T1000 (cell line): Measurements from ENCODE around the gene RALGPS1.

ENCODE experiments used
- DNase-seq: peaks from one replicate; lab custom pipeline; 2025; ENCODE audit warnings: mixed read lengths; lab: John Stamatoyannopoulos, UW

RALGPS1 gene

GRCh38 chr9:126904586-126904985, 10.0 kb upstream of the RALGPS1 start:
- DNase-seq, result no peak

GRCh38 chr9:126906091-126906490, 8.5 kb upstream of the RALGPS1 start:
- DNase-seq, result no peak

- DNase-seq, result no peak
Measured at GRCh38 chr9:126907058-126907457, 7.5 kb upstream of the RALGPS1 start.

GRCh38 chr9:126915281-126915816, 767 bp downstream of the RALGPS1 start:
- no peak for DNase-seq

DNA sequence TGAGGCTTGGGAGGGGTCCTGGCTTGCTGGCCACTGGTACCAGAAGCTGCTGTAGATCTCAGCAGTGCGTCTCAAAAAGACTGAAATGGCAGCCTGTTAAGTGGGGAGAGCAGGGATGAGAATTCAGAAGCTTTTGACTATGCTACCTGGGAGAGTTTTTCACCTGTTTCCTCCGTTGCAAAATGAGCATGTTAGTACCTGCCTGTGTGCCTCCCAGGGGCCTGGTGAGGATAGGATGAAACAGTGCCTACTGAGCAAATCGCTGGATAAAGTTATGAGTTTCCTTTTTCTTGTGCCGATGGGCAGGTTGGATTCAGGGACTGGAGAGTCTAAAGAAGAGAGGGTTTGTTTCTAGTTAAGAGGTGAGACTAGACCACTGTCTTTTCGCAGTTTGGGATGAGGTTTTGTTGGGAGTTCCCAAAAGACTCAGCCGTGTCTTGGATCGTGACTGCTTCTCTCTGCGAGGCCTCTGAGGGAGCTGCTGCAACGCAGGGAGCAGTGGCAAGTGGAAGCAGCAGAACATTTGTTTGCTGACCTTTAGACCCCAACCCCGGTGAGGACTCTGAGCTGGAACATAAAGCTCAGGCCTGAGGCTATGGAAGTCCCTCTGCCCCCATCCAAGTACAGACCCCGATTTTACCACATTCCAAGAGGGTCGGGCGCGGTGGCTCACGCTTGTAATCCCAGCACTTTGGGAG, 1.4 kb downstream of the RALGPS1 start:
- no peak for DNase-seq

DNA sequence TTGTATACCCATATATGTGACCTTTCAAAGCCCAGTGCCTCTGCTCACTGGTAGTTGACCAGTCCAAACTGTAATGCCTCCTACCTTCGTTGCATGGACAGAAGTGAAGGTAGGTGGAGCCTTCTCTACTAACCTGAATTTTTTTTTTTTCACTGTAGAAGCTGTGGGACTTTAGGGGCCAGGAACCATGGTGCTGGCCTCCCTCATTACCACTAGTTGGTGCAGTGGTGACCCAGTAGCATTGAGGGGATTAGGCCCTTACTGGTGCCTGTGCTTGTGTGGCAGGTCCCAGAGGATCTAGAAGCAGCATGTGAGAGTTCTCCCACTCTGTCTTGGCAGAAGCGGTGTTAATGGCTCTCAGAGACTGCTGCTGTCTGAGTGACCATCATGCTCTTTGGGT, 2.3 kb downstream of the RALGPS1 start:
- no peak for DNase-seq

DNA sequence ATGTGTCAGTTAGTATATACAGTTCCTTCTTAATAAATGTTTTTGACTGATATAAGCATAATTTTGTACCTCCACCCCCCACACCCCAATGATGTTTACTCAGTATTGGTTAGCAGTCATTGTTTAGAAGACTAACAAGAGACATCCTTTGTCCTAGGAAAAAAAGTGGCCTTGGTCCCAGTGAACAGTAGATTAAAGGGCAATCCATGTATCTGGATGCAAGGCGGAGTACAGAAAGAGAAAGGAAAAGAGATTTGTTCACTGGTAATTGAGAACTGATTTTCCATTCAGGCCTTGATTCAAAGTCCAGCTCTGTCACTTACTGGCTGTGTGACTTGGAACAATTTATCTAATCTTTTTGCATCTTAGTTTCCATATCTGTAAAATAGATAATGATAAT, 4.6 kb downstream of the RALGPS1 start:
- no peak for DNase-seq

DNA sequence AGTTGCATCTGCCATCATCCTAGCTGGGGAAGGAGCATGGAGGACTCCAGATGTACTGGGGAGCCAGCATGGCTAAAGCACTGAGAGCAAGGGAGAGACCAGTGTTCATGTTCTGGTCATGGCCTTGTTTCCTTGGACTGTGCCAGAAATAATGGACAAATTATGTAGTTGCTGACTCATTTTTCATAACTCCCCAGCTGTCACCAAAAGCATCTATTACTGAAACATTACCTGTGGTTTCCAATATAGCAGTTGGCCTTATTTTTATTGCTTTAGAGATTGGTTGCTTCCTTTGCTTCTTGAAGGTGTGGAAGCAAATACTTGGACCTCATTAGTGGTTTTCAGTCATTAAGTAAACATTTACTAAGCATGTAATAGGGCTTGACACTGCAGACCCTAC, 11.3 kb downstream of the RALGPS1 start:
- no peak for DNase-seq

DNA sequence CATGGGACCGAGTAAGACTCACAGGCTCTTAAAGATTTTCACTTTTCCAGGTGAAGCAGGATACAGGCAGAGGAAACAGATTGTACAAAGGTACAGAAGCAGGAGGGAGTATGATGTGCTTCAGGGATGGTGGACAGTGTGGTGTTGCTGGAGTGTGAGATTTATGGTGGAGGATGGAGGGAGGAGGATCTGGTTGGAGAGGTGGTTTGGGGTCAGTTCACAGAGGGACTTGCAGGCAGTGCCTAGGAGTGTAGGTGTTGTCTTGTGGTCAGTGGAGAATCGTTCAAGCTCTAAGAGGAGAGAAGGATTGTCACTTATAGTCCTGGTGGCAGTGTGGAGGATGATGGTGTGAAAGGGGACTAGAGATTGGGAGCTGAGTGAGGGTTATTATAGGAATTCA, 11.8 kb downstream of the RALGPS1 start:
- DNase-seq, result no peak

DNA sequence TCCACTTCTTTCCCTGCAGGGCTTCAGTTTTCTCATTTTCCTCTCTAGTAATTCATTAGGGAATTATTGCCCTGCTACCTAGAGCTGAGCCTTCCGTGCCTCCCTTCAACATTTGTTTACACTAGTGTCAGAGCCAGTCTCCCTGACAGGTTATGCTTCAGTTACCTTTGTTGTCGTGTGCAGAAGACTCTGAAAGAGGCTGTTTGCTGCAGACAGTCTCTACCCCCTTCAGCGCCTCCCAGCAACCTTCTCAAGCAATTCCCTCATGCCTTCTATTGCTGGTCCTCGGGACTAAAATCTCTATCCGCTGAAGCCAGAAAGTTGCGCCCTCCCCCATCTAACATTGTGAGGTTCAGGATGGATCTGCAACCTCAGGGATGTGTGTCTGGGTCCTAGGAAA, 12.8 kb downstream of the RALGPS1 start:
- no peak for DNase-seq

GRCh38 chr9:126932871-126933321, 18.3 kb downstream of the RALGPS1 start:
- no peak for DNase-seq

- DNase-seq, result no peak
Measured at GRCh38 chr9:126933334-126933980, 18.9 kb downstream of the RALGPS1 start.

DNA sequence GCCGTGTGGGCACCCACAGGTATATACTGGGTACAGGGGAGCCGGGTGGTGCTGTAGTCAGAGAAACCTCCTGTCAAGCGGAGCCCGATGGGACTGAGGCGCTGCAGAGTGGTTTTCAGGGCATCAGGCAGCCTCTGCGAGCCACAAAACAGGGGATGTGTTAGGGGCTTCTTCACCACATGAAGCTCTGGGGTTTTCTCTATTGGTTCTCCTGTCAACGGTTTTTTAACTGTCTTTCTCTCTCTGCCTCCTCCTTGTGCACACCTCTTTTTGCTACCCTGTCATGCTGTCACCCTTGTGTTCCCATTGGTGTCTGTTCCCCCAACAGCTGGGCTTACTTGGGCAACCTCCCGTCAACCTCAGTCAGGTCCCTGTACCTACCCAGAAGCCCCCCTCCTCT, 19.9 kb downstream of the RALGPS1 start:
- no peak for DNase-seq

- DNase-seq, result no peak
Measured at GRCh38 chr9:126935630-126936029, 21.0 kb downstream of the RALGPS1 start.

- no peak for DNase-seq
Measured at GRCh38 chr9:126937444-126937843, 22.9 kb downstream of the RALGPS1 start.

DNA sequence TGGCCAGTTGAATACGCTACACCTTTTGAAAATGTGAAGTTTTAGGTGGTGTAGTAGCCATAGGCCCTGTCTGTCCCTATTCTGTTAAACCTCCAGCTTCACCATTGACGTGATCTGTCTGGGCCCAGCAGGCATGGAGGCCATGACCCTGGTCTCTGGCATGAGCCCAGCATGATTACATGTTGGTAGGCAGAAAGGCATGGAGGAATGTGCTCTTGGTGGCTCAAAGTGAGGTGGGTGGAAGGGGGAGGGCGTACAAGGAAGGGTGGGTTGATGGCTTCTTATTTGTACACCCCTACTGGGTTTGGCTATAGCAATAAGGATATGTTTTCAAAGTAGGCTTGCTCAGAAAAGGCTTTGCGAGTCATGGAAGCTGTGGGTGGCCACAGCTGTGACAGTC, 23.7 kb downstream of the RALGPS1 start:
- DNase-seq, result no peak

- DNase-seq, result no peak
Measured at GRCh38 chr9:126939821-126940221, 25.2 kb downstream of the RALGPS1 start.

GRCh38 chr9:126942399-126942798, 27.8 kb downstream of the RALGPS1 start:
- no peak for DNase-seq

DNA sequence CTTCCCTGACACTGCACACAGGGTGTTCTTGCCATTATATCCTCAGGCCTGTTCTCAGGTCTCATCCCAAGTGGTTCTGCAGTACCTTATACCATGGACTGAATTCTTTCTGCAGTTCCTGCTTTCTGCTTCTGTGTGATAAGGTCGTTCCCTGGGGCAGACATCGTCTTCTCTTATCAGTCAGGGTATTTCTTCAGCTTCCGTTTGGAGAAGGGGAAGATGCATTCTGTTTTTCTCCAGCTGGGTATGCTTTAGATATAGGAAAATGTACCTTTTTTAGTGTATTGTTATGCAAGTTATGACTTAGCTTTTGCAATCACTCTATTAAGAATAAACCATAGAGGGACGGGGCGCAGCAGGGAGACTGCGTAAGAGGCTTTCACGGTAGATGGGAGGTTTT, 31.1 kb downstream of the RALGPS1 start:
- no peak for DNase-seq

DNA sequence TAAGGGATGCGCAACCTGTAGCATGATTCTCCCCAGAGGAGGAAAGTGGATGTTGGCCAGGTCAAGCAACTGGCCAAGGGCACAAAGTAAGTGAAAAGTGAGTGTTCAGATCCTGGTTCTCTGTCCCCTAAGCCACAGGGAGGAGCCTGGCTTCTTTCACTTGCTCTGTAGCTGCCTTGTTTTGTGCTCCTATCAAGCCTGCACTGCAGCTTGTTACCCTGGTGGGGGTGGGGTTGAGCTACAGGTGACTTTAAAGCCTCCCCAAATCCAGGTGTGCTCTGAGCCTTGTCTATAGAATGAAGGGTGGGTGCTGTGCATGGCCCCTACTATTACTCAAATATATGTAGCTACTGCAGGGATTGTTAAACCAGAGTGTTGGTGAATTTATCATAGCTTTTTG, 32.9 kb downstream of the RALGPS1 start:
- DNase-seq, result no peak

- no peak for DNase-seq
Measured at GRCh38 chr9:126952205-126952977, 37.8 kb downstream of the RALGPS1 start.

GRCh38 chr9:126953041-126953809, 38.6 kb downstream of the RALGPS1 start:
- no peak for DNase-seq
